Measurements from ENCODE around the gene CCL16.
"Not testable (repeated sequence)": the region's sequence is repeated elsewhere in the genome, so short reads cannot be mapped to it uniquely, and the experiment has no call there.

Gene CCL16

DNA sequence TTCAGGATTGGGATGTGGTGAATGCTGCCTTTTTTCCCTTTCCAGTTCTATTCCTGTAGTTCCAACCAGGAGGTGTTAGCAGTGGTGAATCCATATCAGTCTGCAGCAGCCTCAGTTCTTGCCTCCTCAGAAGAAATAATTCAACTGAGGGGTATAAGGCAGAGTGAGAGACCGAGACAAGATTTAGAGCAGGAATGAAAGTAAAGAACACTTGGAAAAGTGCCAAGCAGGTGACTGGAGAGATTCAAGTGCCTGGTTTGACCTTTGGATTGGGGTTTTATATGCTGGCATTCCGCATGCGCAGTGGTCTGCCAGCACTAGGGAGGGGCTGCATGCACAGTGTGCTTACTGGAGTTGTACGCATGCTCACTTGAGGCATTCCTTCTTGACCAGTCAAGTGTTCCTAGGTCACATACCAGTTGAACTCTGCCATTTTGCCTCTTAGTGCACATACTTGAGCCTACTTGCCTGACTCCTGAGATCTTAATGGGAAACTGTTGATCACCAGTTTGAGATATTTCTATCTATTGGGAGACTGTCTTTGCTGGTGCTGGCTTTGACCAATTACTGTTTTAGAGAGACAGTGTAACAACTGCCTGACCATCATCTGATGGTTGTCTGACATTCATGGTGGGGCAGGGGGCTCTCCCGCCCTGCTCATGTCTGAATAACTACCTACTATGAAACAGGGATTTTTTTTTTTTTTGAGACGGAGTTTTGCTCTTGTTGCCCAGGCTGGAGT is 20.7 kb upstream of the CCL16 start:
- no peak overlapping the region for H3K4me3 ChIP-seq (ENCODE audit: control insufficient read depth, low read depth, low read length)
- TF ChIP-seq CTCF (IDR thresholded peaks at IDR 0.05; ENCODE audit: control insufficient read depth, insufficient read depth, low read depth, low read length, missing control alignments): no peak
- no peak for DNase-seq (ENCODE audit: low read depth)

GRCh38 chr17:36001110-36001771 is 19.9 kb upstream of the CCL16 start, which contains the start of gene CCL15:
Gene CCL15, minus strand, starts transcription at chr17:36001553. Its CDS starts 61 bp downstream, at chr17:36001492.
- H3K4me3 ChIP-seq (ENCODE audit: control insufficient read depth, low read depth, low read length): no peak within 1 kb of the TSS
- no peak for TF ChIP-seq CTCF (IDR thresholded peaks at IDR 0.05; ENCODE audit: control insufficient read depth, insufficient read depth, low read depth, low read length, missing control alignments)
- DNase-seq (ENCODE audit: low read depth): no peak

DNA sequence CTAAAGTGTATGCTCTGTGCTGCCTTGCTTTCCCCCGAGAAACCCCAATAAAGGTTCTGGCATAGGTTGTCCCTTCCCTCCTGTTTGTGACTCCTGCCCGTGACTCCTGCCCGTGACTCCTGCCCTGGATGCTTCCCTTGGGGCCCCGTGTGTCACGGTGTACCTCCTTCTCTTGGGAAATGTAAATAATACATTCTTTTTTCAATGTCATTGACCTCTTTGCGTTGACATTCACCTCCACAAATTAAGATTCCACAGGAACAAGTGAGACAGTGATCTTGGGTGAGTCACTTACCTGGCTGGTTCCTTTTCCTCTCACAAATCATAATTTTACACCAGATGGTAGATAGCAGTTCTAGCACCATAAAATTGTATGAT is 19.4 kb upstream of the CCL16 start:
- DNase-seq (ENCODE audit: low read depth): no peak
- TF ChIP-seq CTCF (IDR thresholded peaks at IDR 0.05; ENCODE audit: control insufficient read depth, insufficient read depth, low read depth, low read length, missing control alignments): no peak
- no peak overlapping the region for H3K4me3 ChIP-seq (ENCODE audit: control insufficient read depth, low read depth, low read length)

DNA sequence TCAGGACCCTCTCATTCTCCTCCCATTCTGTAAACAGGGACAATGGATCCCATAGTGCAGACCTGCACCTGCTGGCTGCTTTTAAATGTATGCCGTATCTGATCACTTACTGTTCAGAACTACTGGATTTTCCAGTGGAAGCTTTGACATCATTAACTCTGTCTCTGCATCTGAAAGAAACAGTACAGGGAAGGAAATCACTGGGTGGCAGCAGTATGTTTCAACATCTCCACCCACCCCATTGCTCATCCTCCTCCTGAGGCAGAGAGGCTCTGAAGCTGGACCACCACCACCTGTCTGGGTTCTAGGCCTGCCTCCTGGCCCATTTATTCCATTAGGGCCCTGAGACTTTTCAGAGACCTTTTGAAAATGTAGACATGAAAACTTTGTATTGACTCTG is 17.5 kb upstream of the CCL16 start:
- no peak for TF ChIP-seq CTCF (IDR thresholded peaks at IDR 0.05; ENCODE audit: control insufficient read depth, insufficient read depth, low read depth, low read length, missing control alignments)
- DNase-seq (ENCODE audit: low read depth): no peak
- H3K4me3 ChIP-seq (ENCODE audit: control insufficient read depth, low read depth, low read length): no peak overlapping the region

- TF ChIP-seq CTCF (IDR thresholded peaks at IDR 0.05; ENCODE audit: control insufficient read depth, insufficient read depth, low read depth, low read length, missing control alignments): no peak
- DNase-seq (ENCODE audit: low read depth): no peak
- no peak overlapping the region for H3K4me3 ChIP-seq (ENCODE audit: control insufficient read depth, low read depth, low read length)
Observed at GRCh38 chr17:35998018-35998545, 16.8 kb upstream of the CCL16 start.

GRCh38 chr17:35995346-35995745 is 14.0 kb upstream of the CCL16 start:
- not testable (repeated sequence) for DNase-seq (ENCODE audit: low read depth); H3K4me3 ChIP-seq (ENCODE audit: control insufficient read depth, low read depth, low read length)

- no peak for DNase-seq (ENCODE audit: low read depth)
- no peak overlapping the region for H3K4me3 ChIP-seq (ENCODE audit: control insufficient read depth, low read depth, low read length)
- no peak for TF ChIP-seq CTCF (IDR thresholded peaks at IDR 0.05; ENCODE audit: control insufficient read depth, insufficient read depth, low read depth, low read length, missing control alignments)
Observed at GRCh38 chr17:35991075-35991474, 9.8 kb upstream of the CCL16 start.

Data from AG09309 (cell line).